CD4-positive, alpha-beta T cell treated with Interleukin-2 at 100 ng/mL for 4 hours (primary cell): ENCODE results near the gene USP10.

Source experiments
- DNase-seq: peaks from one replicate; pipeline ENCODE4 v3.0.0-alpha.2; 2020; ENCODE audit warnings: low spot score

Gene USP10

DNA sequence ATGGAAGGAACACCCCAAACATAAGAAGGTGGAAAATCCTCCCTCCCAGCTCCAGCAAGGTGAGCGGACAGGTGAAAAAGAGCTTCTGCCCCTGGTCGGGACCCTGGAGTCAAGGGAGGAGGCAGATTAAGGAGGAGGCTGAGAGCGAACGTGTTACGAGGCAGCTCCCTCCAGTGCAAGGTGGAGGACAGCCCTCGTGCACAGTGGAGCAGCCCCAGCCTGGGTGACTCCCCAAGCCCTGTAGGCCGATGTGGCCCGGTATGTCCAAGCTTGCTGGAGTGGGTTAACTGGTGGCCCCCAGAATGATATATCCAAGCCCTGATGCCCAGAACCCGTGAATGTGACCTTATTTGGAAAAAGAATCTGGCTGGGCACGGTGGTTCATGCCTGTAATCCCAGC is 104.5 kb downstream of the USP10 start:
- DNase-seq: no peak

DNA sequence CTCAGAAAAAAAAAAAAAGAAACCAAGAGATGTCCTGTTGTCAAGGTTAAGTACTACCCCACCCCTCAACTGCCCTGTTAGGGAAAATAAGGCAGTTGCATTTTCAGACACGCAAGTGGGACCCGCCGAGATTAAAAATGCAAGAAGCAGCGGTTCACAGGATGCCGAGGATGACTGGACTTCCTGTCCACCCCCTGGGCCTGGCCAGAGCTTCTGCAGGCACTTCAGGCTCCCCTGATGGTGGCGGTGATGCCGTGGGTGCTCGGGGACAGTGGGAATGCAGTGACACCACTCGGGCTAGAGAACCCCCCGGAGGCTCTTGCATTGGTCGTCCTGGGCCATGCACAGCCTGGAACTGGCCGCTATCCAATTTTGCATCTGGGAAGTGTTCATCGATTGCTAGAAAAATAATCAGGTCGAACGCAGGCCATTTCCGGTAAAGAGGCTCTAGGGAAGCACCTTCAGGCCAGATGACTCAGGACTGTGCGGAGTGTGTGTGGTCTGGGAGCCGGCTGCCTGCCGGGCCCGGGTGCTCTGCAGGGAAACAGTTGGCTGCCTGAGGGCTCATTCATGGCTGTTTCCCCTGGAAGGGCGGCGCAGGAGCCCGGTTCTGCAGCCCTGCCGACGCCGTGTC is 106.6 kb downstream of the USP10 start:
- DNase-seq: no peak

DNA sequence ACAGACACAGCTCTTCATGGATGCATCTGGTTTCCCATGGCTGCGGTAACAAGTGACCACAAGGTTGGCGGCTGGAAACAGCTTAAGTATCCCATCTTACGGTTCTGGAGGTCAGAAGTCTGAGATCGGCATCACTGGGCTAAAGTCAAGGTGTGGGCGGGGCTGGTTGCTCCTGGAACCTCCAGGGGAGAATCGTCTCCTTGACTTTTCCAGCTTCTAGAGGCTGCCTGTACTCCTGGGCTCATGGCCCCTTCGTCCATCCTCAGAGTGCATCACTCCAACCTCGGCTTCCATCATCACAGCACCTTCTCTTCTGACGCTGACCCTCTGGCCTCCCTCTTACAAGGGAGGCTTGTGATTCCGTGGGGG is 107.1 kb downstream of the USP10 start:
- DNase-seq: no peak

DNA sequence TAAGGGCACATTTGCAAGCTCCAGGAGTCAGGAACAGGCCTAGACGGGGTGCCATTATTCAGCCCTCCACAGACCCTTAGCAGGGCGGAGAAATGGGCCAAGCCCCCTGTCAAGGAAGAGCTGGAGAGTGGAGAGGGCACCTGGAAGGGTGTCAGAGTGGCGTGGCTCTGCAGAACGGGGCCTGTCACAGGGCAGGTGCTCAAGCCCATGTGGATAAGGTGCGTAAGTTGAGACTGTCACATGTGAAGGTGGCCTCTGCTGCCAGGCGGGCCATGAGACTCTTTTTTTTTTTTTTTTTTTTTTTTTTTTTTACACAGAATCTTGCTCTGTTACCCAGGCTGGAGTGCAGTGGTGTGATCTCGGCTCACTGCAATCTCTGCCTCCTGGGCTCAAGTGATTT is 108.0 kb downstream of the USP10 start:
- no peak for DNase-seq

DNA sequence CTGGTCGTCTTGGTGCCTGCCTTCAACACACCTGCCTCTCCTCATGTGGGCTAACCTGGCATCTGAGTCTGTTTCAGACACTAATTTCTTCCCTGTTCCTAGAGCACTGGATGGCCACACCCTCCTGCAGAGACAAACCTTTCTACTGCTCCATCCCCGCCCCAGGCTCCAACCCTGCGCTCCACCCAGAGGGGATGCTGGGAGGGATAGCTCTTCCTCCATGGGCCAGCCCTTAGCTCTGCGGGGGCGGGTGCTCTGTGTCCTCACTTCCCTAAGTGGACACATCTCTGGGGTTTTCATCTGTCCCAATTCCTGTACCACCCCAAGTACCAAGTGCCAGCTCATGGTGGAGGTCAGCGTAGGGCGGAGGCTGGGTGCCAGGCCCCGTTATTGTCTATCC is 109.0 kb downstream of the USP10 start:
- no peak for DNase-seq

DNA sequence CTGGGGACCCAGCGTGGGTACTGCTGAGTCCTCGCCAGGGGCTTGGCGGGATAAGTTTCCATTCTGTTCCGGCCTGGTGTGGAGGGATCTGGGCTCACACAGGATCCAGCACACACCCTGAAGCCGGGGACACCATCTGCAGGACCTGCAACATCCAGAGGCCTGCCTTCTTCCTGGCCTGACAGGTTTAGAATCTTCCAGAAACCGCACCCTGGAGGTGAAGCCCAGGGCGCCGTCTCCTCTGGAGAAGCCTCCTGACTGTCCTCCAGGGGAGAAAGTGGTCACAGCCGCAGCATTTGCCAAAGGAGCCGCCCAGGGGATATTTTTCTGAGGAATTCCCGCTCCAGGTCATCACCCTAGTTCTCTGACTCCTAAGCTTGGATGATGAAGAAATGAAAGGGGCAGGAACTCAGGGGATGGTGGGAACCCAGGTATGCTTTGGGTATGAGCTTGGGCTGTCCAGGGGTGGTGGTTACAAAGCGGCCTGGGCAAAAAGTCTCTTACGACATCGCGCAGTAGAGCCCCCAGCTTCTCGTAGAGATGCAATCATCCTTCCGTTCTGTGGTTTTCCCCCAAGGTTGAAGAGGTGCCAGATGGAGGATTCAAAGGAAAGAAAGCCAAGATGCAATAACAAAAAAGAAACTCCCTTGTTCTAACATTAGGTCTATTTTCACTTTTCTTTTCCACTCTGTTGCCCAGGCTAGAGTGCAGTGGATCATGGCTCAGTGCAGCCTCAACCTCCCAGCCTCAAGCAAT is 110.9 kb downstream of the USP10 start:
- DNase-seq: peak; percentile 13

DNA sequence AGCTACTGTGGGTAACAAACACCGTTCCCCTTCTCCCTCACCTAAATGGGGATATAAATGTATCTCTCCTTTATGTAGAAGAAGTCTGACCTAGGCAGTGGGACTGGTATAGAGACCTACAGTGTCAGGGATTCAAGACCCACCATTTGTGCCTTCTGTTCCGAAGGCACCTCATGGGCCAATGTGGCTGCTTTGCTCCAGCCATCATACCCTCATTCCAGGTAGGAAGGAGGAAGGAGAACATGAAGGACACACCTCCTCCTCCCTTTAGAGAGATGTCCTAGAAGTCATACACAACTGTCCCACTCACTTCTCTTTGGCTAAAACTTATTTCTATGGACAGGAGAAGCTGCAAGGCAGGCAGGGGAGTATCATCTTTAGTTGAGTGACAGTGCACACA is 111.7 kb downstream of the USP10 start:
- DNase-seq: no peak

DNA sequence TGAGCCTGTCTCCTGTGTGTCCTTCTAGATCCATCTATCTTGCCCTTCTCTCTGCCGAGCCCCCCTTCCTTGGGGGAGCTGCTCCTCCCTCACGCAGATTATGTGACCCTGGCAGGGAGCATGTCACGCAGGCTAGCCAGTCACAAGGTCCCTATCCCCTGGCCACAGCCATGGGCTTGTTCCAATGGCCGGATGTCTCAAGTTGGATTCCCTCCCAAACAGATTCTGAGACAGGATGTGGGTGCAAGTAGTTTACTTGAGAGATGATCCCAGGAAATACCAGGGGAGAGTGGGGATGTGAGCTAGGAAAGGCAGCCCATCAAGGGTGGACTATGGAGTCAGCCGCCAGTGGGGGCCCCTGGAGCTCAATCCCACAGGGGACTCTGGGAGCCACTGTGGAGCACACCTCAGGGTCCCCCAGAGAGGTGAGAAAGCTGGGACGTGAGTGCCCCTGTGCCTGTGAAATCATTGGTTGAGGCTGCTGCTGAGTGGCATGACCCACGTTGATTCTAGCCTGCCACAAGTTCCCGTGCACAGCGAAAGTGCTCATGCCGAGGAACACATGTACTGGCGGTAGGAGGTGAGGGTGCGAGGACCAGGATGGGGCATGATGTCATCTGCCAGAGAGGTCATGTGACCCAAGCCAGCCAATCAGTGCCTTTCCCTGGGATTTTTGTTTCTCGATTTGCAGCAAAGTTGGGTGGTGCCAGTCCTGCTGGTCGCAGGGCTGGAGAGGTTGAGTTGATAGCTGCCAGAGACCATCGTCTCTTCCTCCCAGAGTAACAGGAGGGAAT is 113.5 kb downstream of the USP10 start:
- DNase-seq: no peak

DNA sequence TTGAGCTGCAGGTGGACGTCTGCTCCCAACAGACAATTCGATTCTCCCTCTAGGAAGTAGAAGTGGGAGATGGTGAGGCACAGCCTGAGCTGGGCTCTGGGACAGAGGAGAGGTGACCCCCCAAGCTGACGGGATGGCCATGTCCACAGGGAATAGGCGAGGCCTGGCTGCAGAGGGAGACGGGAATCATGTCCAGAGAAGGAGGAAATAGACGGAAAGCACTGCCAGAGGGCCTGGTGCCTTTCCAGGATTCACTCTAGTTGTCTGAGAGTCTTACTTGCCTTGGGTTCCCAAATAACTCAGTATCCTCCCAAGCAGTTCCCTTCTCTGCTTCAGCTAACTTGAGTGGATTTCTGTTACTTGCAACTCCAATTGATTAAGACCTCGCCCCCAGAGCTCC is 115.7 kb downstream of the USP10 start:
- DNase-seq: no peak

DNA sequence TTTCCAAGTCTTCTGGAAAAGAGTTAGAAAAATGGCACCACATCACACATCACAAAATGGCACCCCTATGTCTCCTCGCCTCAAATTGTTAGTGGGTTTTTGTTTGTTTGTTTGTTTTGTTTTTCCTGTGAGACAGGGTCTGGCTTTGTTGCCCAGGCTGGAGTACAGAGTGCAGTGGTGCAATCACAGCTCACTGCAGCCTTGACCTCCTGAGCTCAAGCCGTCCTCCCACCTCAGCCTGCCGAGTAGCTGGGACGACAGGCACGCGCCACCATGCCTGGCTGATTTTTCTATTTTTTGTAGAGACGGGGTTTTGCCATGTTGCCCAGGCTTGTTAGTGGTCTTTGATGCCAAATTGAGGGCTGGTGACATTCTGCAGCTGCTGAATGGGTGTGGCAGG is 116.2 kb downstream of the USP10 start:
- DNase-seq: no peak

DNA sequence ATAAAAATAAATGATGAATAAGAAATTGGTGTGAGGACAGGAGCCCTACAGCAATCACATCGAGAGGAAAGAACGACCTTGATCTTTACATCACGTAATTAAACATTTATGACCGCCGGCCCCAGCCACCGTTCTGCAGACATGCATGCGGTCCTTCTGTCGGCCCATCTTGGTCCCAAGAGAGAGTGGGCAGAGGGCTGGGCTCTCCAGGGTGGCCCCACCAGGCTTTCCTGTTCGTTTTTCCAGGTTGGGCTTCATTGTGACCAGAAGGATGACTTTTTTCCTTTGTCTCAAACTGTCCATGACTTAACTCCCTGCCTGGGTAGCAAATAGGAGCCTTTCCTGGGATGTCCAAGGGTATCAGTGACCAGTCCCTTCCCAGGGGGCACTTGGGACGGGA is 116.7 kb downstream of the USP10 start:
- no peak for DNase-seq

DNA sequence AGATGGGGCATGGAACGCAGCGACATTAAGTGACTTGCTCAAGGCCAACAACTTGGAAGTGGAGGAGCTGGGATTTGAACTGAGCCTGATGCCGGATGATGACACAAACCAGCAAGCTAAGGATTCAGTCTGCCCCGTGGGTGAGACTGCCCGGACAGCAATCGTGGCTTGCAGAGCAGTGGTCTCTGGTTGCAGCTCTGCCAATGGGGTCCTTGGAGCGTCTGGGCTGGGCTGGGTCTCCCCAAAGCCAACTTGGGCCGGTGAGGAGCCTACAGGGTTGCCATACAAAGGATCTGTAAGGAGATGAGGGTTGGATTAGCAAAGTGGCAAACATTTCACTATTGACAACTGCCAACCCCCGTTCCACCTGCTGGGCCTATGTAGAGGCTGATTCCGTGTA is 117.4 kb downstream of the USP10 start:
- no peak for DNase-seq

DNA sequence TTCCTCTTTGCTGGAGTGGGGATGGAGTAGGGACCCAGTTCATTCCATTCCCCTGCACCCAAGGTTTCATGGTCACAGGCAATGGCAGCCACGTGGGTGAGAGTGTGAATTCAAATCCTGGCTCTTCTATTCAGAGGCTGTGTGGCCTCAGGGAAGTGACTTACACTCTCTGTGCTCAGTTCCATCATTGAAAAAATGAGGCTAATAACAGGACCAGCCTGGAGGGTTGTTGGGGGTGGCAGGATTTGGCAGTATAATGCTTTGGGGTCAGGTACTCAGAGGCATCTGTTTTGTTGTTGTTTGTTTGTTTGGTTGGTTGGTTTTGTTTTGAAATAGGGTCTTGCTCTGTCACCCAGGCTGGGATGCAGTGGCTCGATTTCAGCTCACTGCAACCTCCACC is 117.8 kb downstream of the USP10 start:
- no peak for DNase-seq

DNA sequence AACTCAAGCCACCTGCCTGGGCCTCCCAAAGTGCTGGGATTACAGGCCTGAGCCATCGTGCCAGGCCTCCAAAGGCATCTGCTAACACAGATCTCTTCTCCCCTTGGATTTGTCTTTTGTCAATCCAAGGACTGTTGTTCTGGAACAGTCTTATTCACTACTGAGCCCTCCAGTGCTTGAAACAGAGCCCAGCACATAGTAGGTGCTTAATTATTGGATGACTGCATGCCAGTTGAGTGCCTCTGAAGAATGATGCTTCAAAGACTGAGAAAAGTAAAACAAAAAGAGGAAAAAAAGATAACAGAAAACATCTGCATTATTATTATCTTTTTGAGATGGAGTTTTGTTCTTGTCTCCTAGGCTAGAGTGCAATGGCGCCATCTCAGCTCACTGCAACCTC is 118.3 kb downstream of the USP10 start:
- no peak for DNase-seq

DNA sequence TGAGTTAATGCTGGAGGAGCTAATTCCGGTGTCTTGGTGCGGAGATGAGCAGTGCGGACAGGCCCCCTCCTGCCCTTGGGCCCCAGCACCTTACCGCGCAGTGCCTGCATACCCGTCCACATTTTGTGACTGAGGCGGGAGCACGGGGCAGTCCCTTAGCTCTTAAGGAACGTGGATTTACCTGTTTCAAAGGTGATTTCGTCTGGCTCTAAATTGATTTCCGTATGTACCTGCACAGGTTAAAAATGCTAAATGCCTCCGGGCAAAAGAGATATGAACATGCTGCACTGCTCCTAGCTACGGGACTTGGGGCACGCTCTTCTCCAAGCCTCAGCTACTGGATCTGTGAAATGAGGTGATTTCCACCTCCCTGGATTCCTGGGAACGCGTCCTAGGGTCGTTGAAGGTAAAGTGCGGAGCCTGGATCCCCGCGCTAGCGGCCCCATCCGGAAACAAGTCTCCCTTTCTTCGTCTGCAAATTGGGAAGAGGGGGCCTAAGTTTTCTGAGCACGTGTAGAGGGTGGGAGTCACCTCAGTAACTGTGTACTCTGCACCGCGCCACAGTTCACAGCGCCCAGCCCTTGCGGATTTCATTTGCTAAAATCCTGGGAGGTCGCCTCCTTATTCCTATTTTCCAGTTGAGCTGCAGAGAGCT is 119.3 kb downstream of the USP10 start:
- DNase-seq: no peak

DNA sequence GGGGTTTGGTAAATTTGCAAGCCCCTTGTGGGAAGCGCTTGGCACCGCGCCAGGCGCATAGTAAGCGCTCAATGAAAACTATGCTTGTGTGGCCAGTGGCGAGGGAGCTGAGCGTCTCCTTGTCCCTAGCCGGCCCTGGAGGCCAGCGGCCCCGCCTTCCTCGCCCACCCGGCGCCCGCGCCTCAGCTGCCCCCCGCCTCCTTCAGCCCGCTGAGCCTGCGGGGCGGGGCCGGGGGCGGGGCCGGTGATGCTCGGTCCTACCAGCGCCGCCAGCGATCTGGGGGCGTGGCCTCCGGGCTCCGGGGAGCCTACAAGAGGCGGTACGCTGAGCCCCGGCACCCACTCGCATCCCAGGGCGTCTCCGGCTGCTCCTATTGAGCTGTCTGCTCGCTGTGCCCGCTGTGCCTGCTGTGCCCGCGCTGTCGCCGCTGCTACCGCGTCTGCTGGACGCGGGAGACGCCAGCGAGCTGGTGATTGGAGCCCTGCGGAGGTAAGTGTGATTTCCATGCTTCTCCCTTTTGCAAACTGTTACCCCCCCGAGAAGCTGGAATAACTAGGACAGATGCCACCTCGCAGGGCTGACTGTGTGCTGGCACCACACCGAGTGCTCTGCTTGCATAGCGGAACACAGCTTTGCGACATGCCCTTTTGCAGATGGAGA is 120.0 kb downstream of the USP10 start, which contains the start of gene CRISPLD2:
Gene CRISPLD2, plus strand, starts transcription at position 342 of the 661 bp plus-strand sequence. CDS start 18,511 bp downstream, outside the sequence.
- peak; percentile 83 for DNase-seq

DNA sequence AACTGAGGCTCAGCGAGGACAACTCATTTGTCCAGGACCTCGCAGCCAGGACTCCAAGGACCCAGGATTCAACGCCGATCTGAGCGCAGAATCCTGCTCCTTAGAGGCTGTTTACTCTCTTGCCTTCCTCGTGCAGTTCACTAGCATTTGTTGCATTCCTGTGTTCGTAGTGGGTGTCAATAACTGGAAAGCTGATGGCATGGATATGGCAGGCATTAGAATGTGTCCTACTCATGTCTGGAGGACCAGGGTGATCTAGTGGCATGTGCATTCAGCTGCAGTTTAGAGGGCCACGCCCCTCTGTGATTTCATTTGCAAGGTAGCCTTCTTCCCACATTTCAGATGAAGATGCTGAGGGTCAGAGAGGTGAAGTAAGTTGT is 120.5 kb downstream of the USP10 start:
- no peak for DNase-seq

DNA sequence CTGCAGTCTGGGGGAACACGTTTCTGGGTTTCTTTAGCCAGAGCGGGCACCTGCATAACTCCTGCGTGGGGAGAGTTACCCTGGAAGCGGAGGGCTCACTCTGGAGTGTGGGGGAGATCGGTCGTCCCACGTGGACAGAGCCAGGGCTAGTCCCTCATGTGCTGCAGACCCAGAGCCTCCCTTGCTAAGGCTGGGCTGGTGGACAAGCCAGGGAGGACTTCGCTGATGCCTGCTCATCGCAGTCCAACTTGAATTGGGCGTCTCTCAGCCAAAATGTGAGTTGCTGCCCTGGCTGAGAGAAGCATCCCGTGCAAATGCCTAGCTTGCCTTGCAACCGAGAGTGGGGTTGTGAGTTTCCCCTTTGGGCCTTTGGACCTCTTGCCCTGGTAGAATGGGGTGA is 121.0 kb downstream of the USP10 start:
- DNase-seq: no peak

DNA sequence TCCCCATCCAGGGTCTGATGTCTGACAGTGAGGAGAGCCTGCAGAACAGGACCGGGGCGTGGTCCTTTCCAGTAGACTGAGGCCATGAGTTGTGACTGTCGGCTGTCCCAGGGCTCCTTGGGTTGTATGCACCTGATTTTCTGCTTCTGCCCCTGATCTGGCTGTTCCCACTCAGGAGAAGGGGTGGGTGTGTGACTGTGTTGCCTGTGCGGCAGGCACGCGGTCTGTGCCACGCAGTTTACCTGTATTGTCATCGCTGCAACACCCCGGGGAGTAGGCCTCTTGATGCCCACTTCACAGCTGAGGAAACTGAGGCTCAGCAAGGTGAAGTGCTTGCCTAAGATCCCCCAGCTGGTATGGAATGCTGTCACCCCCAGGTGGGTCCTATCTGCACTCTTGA is 121.4 kb downstream of the USP10 start:
- no peak for DNase-seq

DNA sequence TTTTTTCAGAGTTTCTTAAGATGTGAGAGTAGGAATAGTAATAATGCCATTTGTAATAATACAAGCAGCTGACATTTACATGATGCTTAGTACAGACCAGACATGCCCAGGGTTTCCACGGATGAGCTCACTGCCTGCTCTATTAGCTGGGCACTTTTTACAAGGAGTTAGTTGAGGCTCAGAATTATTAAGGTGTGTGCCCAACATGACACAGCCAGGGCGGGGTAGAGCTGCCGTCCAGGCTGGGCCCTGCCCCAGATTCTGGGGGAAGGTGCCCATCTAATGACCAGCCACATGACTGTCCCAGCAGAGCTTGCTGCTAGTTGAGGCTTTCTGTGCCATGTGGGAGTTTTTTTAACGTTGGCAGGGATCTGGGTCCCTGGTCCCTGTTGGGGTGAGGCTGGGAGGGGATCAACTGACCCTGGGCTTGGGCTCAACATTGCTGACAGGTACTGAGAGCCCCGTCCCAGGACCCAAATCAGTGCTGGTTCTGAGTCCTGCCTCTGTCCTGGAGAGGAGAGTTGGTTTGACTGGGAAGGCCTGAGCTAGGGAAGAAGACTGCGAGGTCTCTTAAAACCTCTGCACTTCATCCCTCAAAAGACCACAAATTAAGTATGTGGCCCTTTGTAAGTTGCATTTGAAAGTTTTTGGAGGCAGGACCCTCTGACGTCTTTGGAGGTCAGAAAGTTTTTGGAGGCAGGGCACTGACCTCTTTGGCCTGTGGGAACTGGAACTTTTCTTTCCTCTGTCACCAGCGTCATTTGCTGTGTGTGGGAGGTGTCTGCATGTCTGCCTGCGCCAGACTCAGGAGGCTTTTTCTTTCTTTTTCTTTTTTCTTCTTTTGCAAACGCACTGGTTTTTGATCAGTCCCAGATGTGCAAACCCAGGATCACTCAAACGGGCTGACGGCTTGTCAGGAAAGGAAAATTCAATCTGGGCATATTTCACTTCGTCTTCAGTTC is 122.2 kb downstream of the USP10 start:
- no peak for DNase-seq

DNA sequence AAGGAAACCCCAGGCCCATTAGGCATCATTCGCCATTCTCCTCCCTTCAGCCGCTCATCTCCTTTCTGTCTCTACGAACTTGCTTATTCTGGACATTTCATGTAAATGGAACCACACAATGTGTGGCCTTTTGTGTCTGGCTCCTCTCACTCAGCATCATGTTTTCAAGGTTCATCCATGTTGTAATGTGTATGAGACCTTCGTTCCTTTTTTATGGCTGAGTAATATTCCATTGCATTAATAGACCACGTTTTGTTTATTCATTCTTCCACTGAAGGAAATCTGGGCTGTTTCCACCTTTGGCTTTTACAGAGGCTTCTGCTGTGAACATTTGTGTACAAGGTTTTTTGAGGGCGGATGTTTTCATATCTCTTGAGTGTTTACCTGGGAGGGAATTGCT is 123.2 kb downstream of the USP10 start:
- DNase-seq: no peak
